SK-N-SH (cell line): Measurements from ENCODE around the gene CPM. TPM values are rescaled to one million over a fixed set of nuclear protein-coding genes. Genes with fewer than 3 reads are reported as not detected.

Source experiments
- CTCF ChIA-PET: fragments of 300-600, 350-600 bp; formaldehyde crosslinking; extraction: SDS; loops from one replicate; lab custom pipeline; 2021; lab: Yijun Ruan, JAX
- POLR2A ChIA-PET: fragments of 350-600 bp; sonication (Branson Sonifier 250); formaldehyde crosslinking; extraction: SDS; loops from one replicate; lab custom pipeline; 2020; ENCODE audit warnings: antibody characterized with exemption, inconsistent platforms; lab: Yijun Ruan, JAX
- DNase-seq: peaks from one replicate; pipeline ENCODE4 v3.0.0; 2012
- H2AFZ ChIP-seq: fragments of 200-600 bp; sonication (generic); 2 replicates; pipeline ENCODE4 v1.8.1; 2016; ENCODE audit warnings: antibody characterized with exemption, mild to moderate bottlenecking, low read depth
- H3F3A ChIP-seq: fragments of 200-600 bp; sonication (generic); replicated peaks from 2 replicates; pipeline ENCODE3; 2016; ENCODE audit warnings: antibody characterized with exemption, mild to moderate bottlenecking; ENCODE audit not compliant: insufficient read depth
- H3K27ac ChIP-seq, 2 experiments: fragments of 200-500 bp in 1 of 2; fragments of 200-600 bp in 1 of 2; sonication (Bioruptor generic) in 1 of 2; sonication (generic), shearing (Covaris generic) in 1 of 2; 2 replicates each; pipeline versions ENCODE4 v1.5.1 to v1.6.1; 2014 to 2016; ENCODE audit warnings: low read depth in 2 of 2, inconsistent platforms in 1 of 2, low read length in 1 of 2, mild to moderate bottlenecking in 1 of 2, mixed read lengths in 1 of 2
- H3K27me3 ChIP-seq: fragments of 200-600 bp; sonication (generic), shearing (Covaris generic); 2 replicates; pipeline ENCODE4 v1.6.1; 2016; ENCODE audit warnings: mixed run types; ENCODE audit not compliant: insufficient read depth
- H3K36me3 ChIP-seq, 2 experiments: fragments of 200-500 bp in 1 of 2; fragments of 200-600 bp in 1 of 2; sonication (Bioruptor generic) in 1 of 2; sonication (generic) in 1 of 2; replicated peaks in 1 of 2; 2 replicates each; pipeline versions ENCODE3 to v1.5.1; 2014 to 2016; ENCODE audit warnings: low read length in 1 of 2, mild to moderate bottlenecking in 1 of 2; ENCODE audit not compliant: insufficient read depth in 2 of 2, control insufficient read depth in 1 of 2
- H3K4me1 ChIP-seq, 2 experiments: fragments of 200-500 bp in 1 of 2; fragments of 200-600 bp in 1 of 2; sonication (Bioruptor generic) in 1 of 2; sonication (generic), shearing (Covaris generic) in 1 of 2; 2 replicates each; pipeline versions ENCODE4 v1.5.1 to v1.6.1; 2014 to 2016; ENCODE audit warnings: low read depth in 1 of 2, low read length in 1 of 2, mixed run types in 1 of 2; ENCODE audit not compliant: insufficient read depth in 2 of 2, control insufficient read depth in 1 of 2
- H3K4me2 ChIP-seq: fragments of 200-600 bp; sonication (generic), shearing (Covaris generic); 2 replicates; pipeline ENCODE4 v1.6.1; 2017; ENCODE audit warnings: mixed run types
- H3K4me3 ChIP-seq, 2 experiments: fragments of 200-500 bp in 1 of 2; fragments of 200-600 bp in 1 of 2; sonication (Bioruptor generic) in 1 of 2; sonication (generic), shearing (Covaris generic) in 1 of 2; 2 replicates each; pipeline versions ENCODE4 v1.5.1 to v1.8.1; 2014 to 2016; ENCODE audit warnings: low read depth in 2 of 2, inconsistent platforms in 1 of 2, low read length in 1 of 2, mild to moderate bottlenecking in 1 of 2, mixed read lengths in 1 of 2, moderate library complexity in 1 of 2
- H3K79me2 ChIP-seq: fragments of 200-600 bp; sonication (generic); 2 replicates; pipeline ENCODE4 v1.8.1; 2017; ENCODE audit warnings: mild to moderate bottlenecking; ENCODE audit not compliant: insufficient read depth
- H3K9ac ChIP-seq: fragments of 200-600 bp; sonication (generic); 2 replicates; pipeline ENCODE4 v1.6.1; 2017; ENCODE audit warnings: mixed run types
- H3K9me2 ChIP-seq: fragments of 200-600 bp; sonication (generic); 2 replicates; pipeline ENCODE4 v1.6.1; 2017; ENCODE audit warnings: mixed run types
- H3K9me3 ChIP-seq: fragments of 200-600 bp; sonication (generic); 2 replicates; pipeline ENCODE4 v1.6.1; 2017; ENCODE audit warnings: mixed run types, mild to moderate bottlenecking, moderate library complexity
- H4K20me1 ChIP-seq: fragments of 200-600 bp; sonication (generic); 2 replicates; pipeline ENCODE4 v1.6.1; 2017; ENCODE audit warnings: mild to moderate bottlenecking, mixed run types; ENCODE audit not compliant: insufficient read depth
- CHD2 ChIP-seq: fragments of 150-350 bp; IDR thresholded peaks from 2 replicates; pipeline ENCODE4 v1.6.1; 2018; ENCODE audit warnings: low read length; ENCODE audit not compliant: partially characterized antibody
- CTCF ChIP-seq: fragments of 200-600 bp; sonication (generic); IDR thresholded peaks from 2 replicates; pipeline ENCODE4 v1.6.1; 2017; ENCODE audit warnings: antibody characterized with exemption, mild to moderate bottlenecking, moderate library complexity
- ELF1 ChIP-seq: IDR thresholded peaks from 2 replicates; pipeline ENCODE4 v1.4.0; 2012
- MXI1 ChIP-seq: IDR thresholded peaks from 2 replicates; pipeline ENCODE4 v1.6.1; 2012; ENCODE audit warnings: mild to moderate bottlenecking, low read depth, low read length, improper control_type of control experiment
- NRF1 ChIP-seq: IDR thresholded peaks from 2 replicates; pipeline ENCODE4 v1.6.1; 2012; ENCODE audit warnings: low read depth, mild to moderate bottlenecking, low read length
- PBX3 ChIP-seq: IDR thresholded peaks from 2 replicates; pipeline ENCODE4; 2012
- RAD21 ChIP-seq: IDR thresholded peaks from 2 replicates; pipeline ENCODE4 v1.6.1; 2012; ENCODE audit warnings: mild to moderate bottlenecking, low read length
- RCOR1 ChIP-seq: fragments of 150-350 bp; IDR thresholded peaks from 2 replicates; pipeline ENCODE4 v1.6.1; 2017; ENCODE audit warnings: antibody characterized with exemption, low read length
- REST ChIP-seq: IDR thresholded peaks from 2 replicates; pipeline ENCODE4 v1.6.1; 2012; ENCODE audit warnings: mild to moderate bottlenecking, low read depth, low read length, moderate library complexity
- RXRA ChIP-seq: IDR thresholded peaks from 2 replicates; pipeline ENCODE4 v1.4.0; 2012; ENCODE audit warnings: low read depth, mild to moderate bottlenecking, borderline replicate concordance
- TCF12 ChIP-seq: IDR thresholded peaks from 2 replicates; pipeline ENCODE4 v1.4.0; 2012
- YY1 ChIP-seq: IDR thresholded peaks from 2 replicates; pipeline ENCODE4 v1.4.0; 2012; ENCODE audit warnings: low read depth, mild to moderate bottlenecking
- WGBS: methylation state at CpG from one replicate; pipeline ENCODE4 v1.1.6; 2017; ENCODE audit warnings: low lambda C conversion rate; 5-methylcytosine and 5-hydroxymethylcytosine counted together
- polyA plus RNA-seq, 3 experiments: library from polyadenylated mRNA; depleted of rRNA; stranded (reverse); fragments of >200 nt; gene quantifications; 2 replicates each; pipeline ENCODE4 v1.2.3, GENCODE V29; 2012

Gene CPM
- polyA plus RNA-seq, 1 of the 3 experiments (the other 2 are of a cell fraction) = 10.8 TPM

- 90% methylated on average over 2 of the region's 2 CpGs for WGBS
- Histone ChIP-seq H3K79me2 (peaks cover 99% of the 10 kb centered on the region), H3K36me3 (peaks cover 60 to 88% of the 10 kb centered on the region in 2 experiments), H2AFZ (no peak overlapping the region), H3K4me2 (peak overlapping the region; percentile 76), H4K20me1 (peaks cover 87% of the 10 kb centered on the region)
- TF ChIP-seq MXI1 = no peak
- no peak for TF ChIP-seq CHD2
- TF ChIP-seq PBX3 = no peak
- TF ChIP-seq ELF1 = no peak
- no peak for TF ChIP-seq YY1
- no peak for TF ChIP-seq RXRA
- TF ChIP-seq CTCF = no peak
- TF ChIP-seq REST = no peak
- TF ChIP-seq RCOR1 = no peak
- no peak for TF ChIP-seq RAD21
- TF ChIP-seq TCF12 = no peak
- no peak for TF ChIP-seq NRF1
- TF ChIP-seq, all 33 proteins: peak for 0
- H3K27ac ChIP-seq = no peak overlapping the region
- POLR2A ChIA-PET = no interaction called here
- H3K4me3 ChIP-seq = peak overlapping the region; percentile 29 to 43; a peak in 3 of 4 replicates
- no peak for DNase-seq
- peaks cover 2 to 7% of the 10 kb centered on the region in 2 experiments; a peak in 3 of 4 replicates for H3K4me1 ChIP-seq
- no peaks in the 10 kb centered on the region for H3K9me2 ChIP-seq
- CTCF ChIA-PET = interaction anchor here (1.5 to 4.0 kb wide), 2 partner anchors 17 to 24 kb away, joined by 5 to 31 read pairs; no protein-coding TSS in a partner anchor
- no peak overlapping the region for H3K9ac ChIP-seq
- H3K27me3 ChIP-seq = no peaks in the 10 kb centered on the region
- peaks cover 61% of the 10 kb centered on the region for H3F3A ChIP-seq
- no peaks in the 10 kb centered on the region; the same call in 1 of the 2 replicates for H3K9me3 ChIP-seq
Measured at GRCh38 chr12:68813242-68813593, 119.8 kb downstream of the CPM start.
